ENCODE data around the gene PRR15.

The PRR15 gene

DNA sequence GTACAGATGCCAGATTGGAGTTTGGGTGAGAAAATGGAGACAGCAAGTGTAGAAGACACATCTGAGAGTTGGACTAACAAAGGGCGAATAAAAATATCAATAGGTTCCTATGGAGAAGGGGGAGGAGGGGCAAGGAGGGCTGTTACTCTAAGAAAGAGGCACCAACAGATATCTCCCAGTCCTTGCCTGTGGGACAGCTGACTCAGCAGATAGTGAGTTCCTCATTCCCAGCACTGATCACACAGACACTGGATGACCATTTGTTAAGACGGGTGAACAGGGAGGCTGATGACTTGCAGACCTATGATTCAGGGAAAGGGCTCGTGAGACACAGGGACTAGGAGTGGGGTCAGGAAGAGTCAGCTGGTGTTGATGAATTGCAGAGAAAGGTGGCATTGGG lies 5.7 kb upstream of the PRR15 start:
- H3K4me1 Mint-ChIP-seq (ENCODE audit: low read depth in 2 of 2): no peaks in the 10 kb centered on the region
- peaks cover 58% of the 10 kb centered on the region in 2 donors for H3K27me3 Mint-ChIP-seq
- ATAC-seq (replicated peaks): no peak
- no peaks in the 10 kb centered on the region for H3K36me3 Mint-ChIP-seq (ENCODE audit: insufficient read depth)
- no peak overlapping the region for H3K27ac Mint-ChIP-seq
- DNase-seq: no peak
- peaks cover 0 to 2% of the 10 kb centered on the region in 2 donors for H3K9me3 Mint-ChIP-seq
- no peak overlapping the region for H3K4me3 Mint-ChIP-seq

- Mint-ChIP-seq H3K9me3 (peaks cover 0 to 2% of the 10 kb centered on the region in 2 donors), H3K36me3 (ENCODE audit: insufficient read depth) (no peaks in the 10 kb centered on the region), H3K27ac (no peak overlapping the region), H3K27me3 (peaks cover 68 to 82% of the 10 kb centered on the region in 2 donors), H3K4me1 (ENCODE audit: low read depth in 2 of 2) (peaks cover 11 to 17% of the 10 kb centered on the region in 2 donors), H3K4me3 (no peak overlapping the region)
- DNase-seq: no peak
- no peak for ATAC-seq (replicated peaks)
Measured at GRCh38 chr7:29561271-29561670, 2.4 kb upstream of the PRR15 start.

- peaks cover 0 to 2% of the 10 kb centered on the region in 2 donors for H3K9me3 Mint-ChIP-seq
- no peak overlapping the region for H3K4me3 Mint-ChIP-seq
- DNase-seq (no peak), ATAC-seq (replicated peaks) (no peak)
- H3K27me3 Mint-ChIP-seq: peaks cover 74 to 91% of the 10 kb centered on the region in 2 donors
- no peak overlapping the region for H3K27ac Mint-ChIP-seq
- H3K4me1 Mint-ChIP-seq (ENCODE audit: low read depth in 2 of 2): peaks cover 11 to 17% of the 10 kb centered on the region in 2 donors
- no peaks in the 10 kb centered on the region for H3K36me3 Mint-ChIP-seq (ENCODE audit: insufficient read depth)
Measured at GRCh38 chr7:29562307-29562706, 1.3 kb upstream of the PRR15 start.

DNA sequence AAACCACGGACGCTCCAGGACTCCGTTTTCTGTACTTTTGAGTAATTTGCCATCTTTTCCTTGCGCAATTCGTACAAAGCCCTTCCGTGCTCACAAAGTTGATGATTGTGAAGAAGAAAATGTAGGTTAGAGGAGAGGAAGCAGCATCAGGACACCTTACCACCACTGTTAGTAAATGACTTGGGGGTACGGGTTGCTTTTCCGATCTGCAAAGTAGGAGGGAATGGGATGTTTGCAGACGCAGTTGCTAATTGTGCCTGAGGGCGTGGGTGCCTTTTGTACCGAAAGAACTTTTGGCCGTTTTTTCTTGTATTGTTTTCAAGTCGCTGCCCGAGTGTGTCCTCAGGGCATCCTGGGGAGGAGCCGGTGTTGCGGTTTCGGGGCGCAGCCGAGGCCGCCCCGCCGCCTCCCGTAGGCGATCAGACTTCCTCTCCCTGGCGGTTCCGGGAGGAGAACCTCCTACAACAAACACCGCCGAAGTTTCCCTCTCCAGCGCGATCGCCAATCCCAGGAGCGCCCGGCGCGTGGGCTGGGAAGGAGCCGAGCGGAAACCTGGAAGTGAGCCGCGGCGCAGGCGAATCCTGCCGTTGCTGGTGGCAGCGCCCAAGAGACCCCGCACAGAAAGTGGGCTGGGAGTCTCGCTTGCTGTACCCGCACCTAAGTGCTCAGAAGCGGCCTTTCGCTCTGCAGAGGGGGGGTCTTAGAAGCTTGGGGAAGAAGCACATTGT lies 1.0 kb downstream of the PRR15 start:
- Mint-ChIP-seq H3K4me1 (ENCODE audit: low read depth in 2 of 2) (peaks cover 11 to 17% of the 10 kb centered on the region in 2 donors), H3K4me3 (peak overlapping the region; percentile 70 to 74), H3K9me3 (peaks cover 0 to 2% of the 10 kb centered on the region in 2 donors), H3K36me3 (ENCODE audit: insufficient read depth) (no peaks in the 10 kb centered on the region), H3K27me3 (peaks cover 80 to 100% of the 10 kb centered on the region in 2 donors), H3K27ac (no peak overlapping the region)
- ATAC-seq (replicated peaks) (no peak), DNase-seq (no peak)

DNA sequence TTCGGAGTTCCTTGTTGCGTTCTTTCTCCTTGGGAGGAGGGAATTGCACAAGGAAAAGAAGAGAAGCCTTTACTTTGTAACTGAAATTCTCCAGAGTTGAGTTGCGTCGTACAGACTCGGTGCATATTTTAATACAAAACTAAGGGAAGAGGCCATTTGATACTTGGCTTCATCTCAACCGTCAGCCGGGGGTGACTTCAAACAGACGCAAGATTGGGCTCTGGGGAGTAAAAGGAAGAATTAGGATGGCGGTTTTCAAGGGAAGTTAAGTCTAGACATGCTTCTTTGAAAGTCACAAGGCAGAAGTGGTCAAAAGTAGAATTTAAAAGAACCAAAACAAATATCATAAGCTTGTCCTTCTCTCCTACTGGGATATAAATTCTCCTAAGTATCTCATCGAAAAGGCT lies 1.6 kb downstream of the PRR15 start:
- no peak for ATAC-seq (replicated peaks)

DNA sequence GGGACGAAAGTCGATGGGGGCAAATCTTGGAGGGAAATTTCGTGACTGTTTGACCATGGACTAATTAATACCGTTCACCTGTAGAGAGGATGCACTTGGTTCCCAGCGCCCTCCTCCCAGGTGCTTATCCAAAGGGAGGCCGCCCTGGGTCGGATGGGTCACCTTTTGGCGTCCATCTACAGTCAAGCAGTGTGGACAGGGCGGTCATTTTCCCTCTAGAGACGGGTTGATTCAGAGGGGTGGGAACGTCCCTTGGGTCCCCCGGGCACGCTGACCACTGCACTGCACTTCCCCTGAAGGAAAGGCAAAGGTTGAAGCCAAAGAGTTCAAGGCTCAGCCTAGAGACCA lies 2.0 kb downstream of the PRR15 start:
- peaks cover 80 to 100% of the 10 kb centered on the region in 2 donors for H3K27me3 Mint-ChIP-seq
- peaks cover 11 to 17% of the 10 kb centered on the region in 2 donors for H3K4me1 Mint-ChIP-seq (ENCODE audit: low read depth in 2 of 2)
- H3K27ac Mint-ChIP-seq: no peak overlapping the region
- peak overlapping the region; percentile 38 to 70 for H3K4me3 Mint-ChIP-seq
- no peaks in the 10 kb centered on the region for H3K36me3 Mint-ChIP-seq (ENCODE audit: insufficient read depth)
- ATAC-seq (replicated peaks): no peak
- peaks cover 0 to 2% of the 10 kb centered on the region in 2 donors for H3K9me3 Mint-ChIP-seq
- DNase-seq: no peak

More for the DNA sequence above, 1.6 kb downstream of the PRR15 start:
- Mint-ChIP-seq H3K27ac (no peak overlapping the region), H3K4me1 (ENCODE audit: low read depth in 2 of 2) (peaks cover 11 to 17% of the 10 kb centered on the region in 2 donors), H3K27me3 (peaks cover 80 to 100% of the 10 kb centered on the region in 2 donors), H3K4me3 (peak overlapping the region; percentile 70 to 74), H3K9me3 (peaks cover 0 to 2% of the 10 kb centered on the region in 2 donors), H3K36me3 (ENCODE audit: insufficient read depth) (no peaks in the 10 kb centered on the region)
- no peak for DNase-seq

DNA sequence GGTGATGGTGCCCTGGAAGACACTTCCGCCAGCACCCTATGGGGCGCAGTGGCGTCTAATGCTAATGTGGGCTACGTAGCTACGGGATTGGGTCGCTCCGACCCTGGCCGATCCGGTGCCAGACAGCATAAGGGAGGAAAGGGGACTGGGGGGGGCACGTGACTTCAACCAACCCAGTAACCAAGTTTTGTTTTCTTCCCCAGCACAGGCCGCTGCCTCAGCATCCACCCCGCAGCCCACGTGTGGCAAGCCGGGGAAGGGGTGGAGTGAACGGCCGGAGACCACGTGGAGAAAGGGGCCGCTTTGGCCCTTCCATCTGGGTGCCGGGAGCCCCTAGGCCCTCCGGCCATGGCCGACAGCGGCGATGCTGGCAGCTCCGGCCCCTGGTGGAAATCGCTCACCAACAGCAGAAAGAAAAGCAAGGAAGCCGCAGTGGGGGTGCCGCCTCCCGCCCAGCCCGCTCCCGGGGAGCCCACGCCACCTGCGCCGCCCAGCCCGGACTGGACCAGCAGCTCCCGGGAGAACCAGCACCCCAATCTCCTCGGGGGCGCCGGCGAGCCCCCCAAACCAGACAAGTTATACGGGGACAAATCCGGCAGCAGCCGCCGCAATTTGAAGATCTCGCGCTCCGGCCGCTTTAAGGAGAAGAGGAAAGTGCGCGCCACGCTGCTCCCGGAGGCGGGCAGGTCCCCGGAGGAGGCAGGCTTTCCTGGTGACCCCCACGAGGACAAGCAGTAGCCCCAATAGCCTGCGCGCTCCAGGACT lies 2.5 kb downstream of the PRR15 start:
- H3K27ac Mint-ChIP-seq: no peak overlapping the region
- peaks cover 79 to 98% of the 10 kb centered on the region in 2 donors for H3K27me3 Mint-ChIP-seq
- peaks cover 11 to 17% of the 10 kb centered on the region in 2 donors for H3K4me1 Mint-ChIP-seq (ENCODE audit: low read depth in 2 of 2)
- DNase-seq (no peak), ATAC-seq (replicated peaks) (no peak)
- H3K9me3 Mint-ChIP-seq: peaks cover 0 to 2% of the 10 kb centered on the region in 2 donors
- H3K4me3 Mint-ChIP-seq: peak overlapping the region in 1 of 2 donors; percentile 38
- H3K36me3 Mint-ChIP-seq (ENCODE audit: insufficient read depth): no peaks in the 10 kb centered on the region

GRCh38 chr7:29567174-29567573 lies 3.5 kb downstream of the PRR15 start:
- no peaks in the 10 kb centered on the region for H3K36me3 Mint-ChIP-seq (ENCODE audit: insufficient read depth)
- DNase-seq (no peak), ATAC-seq (replicated peaks) (no peak)
- peaks cover 11 to 17% of the 10 kb centered on the region in 2 donors for H3K4me1 Mint-ChIP-seq (ENCODE audit: low read depth in 2 of 2)
- H3K9me3 Mint-ChIP-seq: no peaks in the 10 kb centered on the region
- H3K4me3 Mint-ChIP-seq: peak overlapping the region in 1 of 2 donors; percentile 5
- H3K27ac Mint-ChIP-seq: no peak overlapping the region
- peaks cover 70 to 92% of the 10 kb centered on the region in 2 donors for H3K27me3 Mint-ChIP-seq

- H3K36me3 Mint-ChIP-seq (ENCODE audit: insufficient read depth): no peaks in the 10 kb centered on the region
- no peak for ATAC-seq (replicated peaks)
- H3K27ac Mint-ChIP-seq: no peak overlapping the region
- H3K9me3 Mint-ChIP-seq: no peaks in the 10 kb centered on the region
- H3K4me1 Mint-ChIP-seq (ENCODE audit: low read depth in 2 of 2): peaks cover 7 to 12% of the 10 kb centered on the region in 2 donors
- DNase-seq: no peak
- peaks cover 81 to 91% of the 10 kb centered on the region in 2 donors for H3K27me3 Mint-ChIP-seq
- no peak overlapping the region for H3K4me3 Mint-ChIP-seq
Measured at GRCh38 chr7:29569648-29570047, 6.0 kb downstream of the PRR15 start.

GRCh38 chr7:29572558-29572957 lies 8.9 kb downstream of the PRR15 start:
- no peak overlapping the region for H3K27ac Mint-ChIP-seq
- H3K27me3 Mint-ChIP-seq: peaks cover 68 to 74% of the 10 kb centered on the region in 2 donors
- H3K4me3 Mint-ChIP-seq: no peak overlapping the region
- no peaks in the 10 kb centered on the region for H3K4me1 Mint-ChIP-seq (ENCODE audit: low read depth in 2 of 2)
- H3K9me3 Mint-ChIP-seq: peaks cover 6 to 16% of the 10 kb centered on the region in 2 donors
- DNase-seq (no peak), ATAC-seq (replicated peaks) (no peak)
- H3K36me3 Mint-ChIP-seq (ENCODE audit: insufficient read depth): no peaks in the 10 kb centered on the region

DNA sequence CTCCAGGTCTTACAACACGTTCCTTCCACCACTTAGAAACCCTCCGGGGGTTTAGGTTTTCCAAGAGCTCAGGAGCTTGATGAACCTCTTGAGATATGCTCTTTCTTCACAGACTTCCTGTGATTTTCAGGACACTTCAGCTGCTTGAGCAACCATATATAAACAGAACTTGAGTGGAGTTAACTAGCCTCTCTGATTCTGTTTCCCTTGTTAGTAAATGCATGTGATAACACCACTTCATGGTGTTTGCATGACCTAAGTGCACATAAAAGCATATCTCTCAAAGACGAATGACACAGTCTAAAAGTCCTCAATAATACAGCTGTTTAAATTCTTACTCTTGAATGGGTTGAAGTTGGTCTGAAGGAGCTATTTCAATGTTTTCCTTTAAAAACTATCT lies 9.9 kb downstream of the PRR15 start:
- Mint-ChIP-seq H3K36me3 (ENCODE audit: insufficient read depth) (no peaks in the 10 kb centered on the region), H3K4me3 (no peak overlapping the region)
- ATAC-seq (replicated peaks): no peak

DNA sequence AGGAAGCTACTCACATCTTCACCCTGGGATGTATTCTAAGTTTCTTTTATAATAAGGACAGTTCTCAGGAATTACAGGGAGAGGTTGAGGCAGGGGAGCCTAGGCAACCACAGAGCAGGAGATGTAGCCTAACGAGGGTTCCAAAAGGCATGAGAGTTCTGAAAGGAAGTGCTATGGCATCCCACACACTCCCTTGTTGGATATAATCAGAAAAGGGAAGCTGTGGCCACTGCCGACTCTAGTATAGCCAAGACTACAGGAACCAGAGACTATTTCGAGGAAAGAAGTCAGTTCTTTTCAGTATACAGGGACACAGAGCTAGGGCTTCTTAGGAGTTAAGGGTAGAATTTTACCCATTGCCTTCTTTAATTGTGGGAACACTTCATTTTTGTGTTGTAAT lies 11.0 kb downstream of the PRR15 start:
- no peak for ATAC-seq (replicated peaks)
- Mint-ChIP-seq H3K27ac (no peak overlapping the region), H3K36me3 (ENCODE audit: insufficient read depth) (no peaks in the 10 kb centered on the region), H3K4me3 (no peak overlapping the region), H3K27me3 (peaks cover 50 to 53% of the 10 kb centered on the region in 2 donors), H3K4me1 (ENCODE audit: low read depth in 2 of 2) (no peaks in the 10 kb centered on the region), H3K9me3 (peaks cover 6 to 16% of the 10 kb centered on the region in 2 donors)
- no peak for DNase-seq

More for the DNA sequence above, 9.9 kb downstream of the PRR15 start:
- Mint-ChIP-seq H3K27ac (no peak overlapping the region), H3K27me3 (peaks cover 59 to 64% of the 10 kb centered on the region in 2 donors), H3K9me3 (peaks cover 6 to 16% of the 10 kb centered on the region in 2 donors), H3K4me1 (ENCODE audit: low read depth in 2 of 2) (no peaks in the 10 kb centered on the region)
- no peak for DNase-seq

DNA sequence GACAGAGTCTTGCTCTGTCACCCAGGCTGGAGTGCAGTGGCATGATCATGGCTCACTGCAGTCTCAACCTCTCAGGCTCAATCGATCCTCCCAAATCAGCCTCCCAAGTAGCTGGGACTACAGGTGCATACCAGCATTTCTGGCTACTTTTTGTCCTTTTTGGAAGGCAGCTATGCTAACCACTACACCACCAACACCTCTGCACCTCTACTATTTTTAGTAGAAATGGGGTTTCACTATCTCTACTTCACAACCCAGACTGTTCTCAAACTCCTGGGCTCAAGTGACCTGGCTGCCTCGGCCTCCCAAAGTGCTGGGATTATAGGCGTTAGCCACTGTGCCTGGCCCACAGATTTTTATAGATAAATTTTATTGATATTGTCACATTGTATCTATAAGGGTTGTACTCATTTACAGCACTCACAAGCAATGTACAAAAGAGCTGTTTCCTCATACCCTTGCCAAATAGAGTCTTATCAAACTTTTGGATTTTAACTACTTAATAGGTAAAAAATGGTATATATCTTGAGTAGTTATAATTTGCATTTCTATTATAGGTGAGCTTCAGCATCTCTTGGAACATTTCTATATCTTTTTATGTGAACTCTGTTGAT lies 23.7 kb downstream of the PRR15 start:
- Mint-ChIP-seq H3K27ac (no peak overlapping the region), H3K36me3 (ENCODE audit: insufficient read depth) (no peaks in the 10 kb centered on the region), H3K4me1 (ENCODE audit: low read depth in 2 of 2) (peaks cover 0 to 4% of the 10 kb centered on the region in 2 donors), H3K9me3 (no peaks in the 10 kb centered on the region), H3K4me3 (no peak overlapping the region), H3K27me3 (peaks cover 0 to 10% of the 10 kb centered on the region in 2 donors)
- DNase-seq: no peak
- ATAC-seq (replicated peaks): no peak

Measured in effector memory CD8-positive, alpha-beta T cell (primary cell).